ENCODE results near the gene ZNF385D.

DNA sequence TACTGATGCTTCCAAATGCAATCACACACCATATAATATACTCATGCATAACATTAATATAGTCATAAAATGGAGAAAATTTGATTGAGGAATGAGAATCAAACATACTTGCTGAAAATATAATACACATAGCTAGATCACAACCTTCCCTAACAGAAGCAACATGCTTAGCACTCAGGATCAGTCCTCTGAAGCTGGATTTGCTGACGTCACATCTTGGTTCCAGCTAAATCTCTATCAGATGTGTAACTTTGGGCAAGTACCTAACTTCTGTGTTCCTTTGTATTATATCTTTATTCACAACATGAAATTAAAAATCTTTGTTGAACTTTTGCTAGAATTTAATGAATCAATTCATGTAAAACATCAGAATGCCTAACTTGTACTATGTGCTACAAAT is 263.5 kb downstream of the ZNF385D start:
- TF ChIP-seq YY1 (IDR thresholded peaks at IDR 0.05; ENCODE audit: insufficient read depth, insufficient read length) (no peak), ZNF274 (IDR thresholded peaks at IDR 0.05; ENCODE audit: low read depth, low read length) (no peak)
